B cell (primary cell): Measurements from ENCODE around the gene ZCCHC4. TPM values are rescaled to one million over a fixed set of nuclear protein-coding genes. Genes with fewer than 3 reads are reported as not detected.

ENCODE experiments used
- ATAC-seq: fragments of 200-7000 bp; cut with Tn5 transposase; one replicate; pipeline ENCODE4 v1.10.0; 2021; ENCODE audit warnings: low read depth, mild to moderate bottlenecking, moderate number of reproducible peaks, moderate library complexity
- CTCF ChIA-PET: fragments of 350-600 bp; sonication (Branson Sonifier 250); formaldehyde crosslinking; loops from one replicate; lab custom pipeline; 2021; ENCODE audit warnings: antibody characterized with exemption, inconsistent platforms; lab: Charles Lee
- POLR2A ChIA-PET: fragments of 350-600 bp; sonication (Branson Sonifier 250); formaldehyde crosslinking; loops from one replicate; lab custom pipeline; 2021; ENCODE audit warnings: antibody characterized with exemption; lab: Charles Lee
- DNase-seq: peaks from one replicate; pipeline ENCODE4 v3.0.0; 2013
- H2AFZ ChIP-seq: 2 replicates; pipeline ENCODE4 v1.6.1; 2012; ENCODE audit warnings: mild to moderate bottlenecking, low read depth, low read length; ENCODE audit not compliant: insufficient read depth, poor library complexity, severe bottlenecking
- H3K27ac ChIP-seq, 2 donors: 1 replicate in 1 of 2; 2 replicates in 1 of 2; pipeline ENCODE4 v1.5.1; 2012 to 2013; ENCODE audit warnings: low read length in 2 of 2, mild to moderate bottlenecking in 2 of 2, moderate library complexity in 1 of 2
- H3K27me3 ChIP-seq, 4 experiments: fragments of 200-600 bp in 1 of 4; sonication (generic) in 1 of 4; replicated peaks in 1 of 4; 1 replicate in 2 of 4; 2 replicates in 2 of 4; pipeline versions ENCODE4 v1.6.1 to v1.7.0; 2013 to 2016; ENCODE audit warnings: low read length in 3 of 4, mild to moderate bottlenecking in 2 of 4, mixed read lengths in 1 of 4, moderate library complexity in 1 of 4; ENCODE audit not compliant: insufficient read depth in 4 of 4, control insufficient read depth in 3 of 4; ENCODE audit errors: control extremely low read depth in 1 of 4
- H3K36me3 ChIP-seq, 2 experiments: replicated peaks in 1 of 2; 1 replicate in 1 of 2; 2 replicates in 1 of 2; pipeline versions ENCODE4 v1.6.1 to v1.7.1; 2013; ENCODE audit warnings: low read length in 1 of 2; ENCODE audit not compliant: insufficient read depth in 2 of 2, control insufficient read depth in 1 of 2; ENCODE audit errors: control extremely low read depth in 1 of 2, extremely low read depth in 1 of 2
- H3K4me1 ChIP-seq, 2 donors: fragments of 200-600 bp in 1 of 2; sonication (generic) in 1 of 2; 1 replicate in 1 of 2; 2 replicates in 1 of 2; pipeline versions ENCODE4 v1.5.1 to v1.6.1; 2013 to 2017; ENCODE audit warnings: low read length in 2 of 2; ENCODE audit not compliant: control insufficient read depth in 2 of 2, insufficient read depth in 2 of 2
- H3K4me2 ChIP-seq: replicated peaks from 2 replicates; pipeline ENCODE3; 2012; ENCODE audit warnings: mild to moderate bottlenecking, low read depth, low read length; ENCODE audit not compliant: poor library complexity, severe bottlenecking
- H3K4me3 ChIP-seq, 5 experiments: fragments of 200-600 bp in 1 of 5; sonication (generic) in 1 of 5; 1 replicate in 3 of 5; 2 replicates in 2 of 5; pipeline versions ENCODE4 v1.5.1 to v1.7.0; 2011 to 2016; ENCODE audit warnings: low read length in 4 of 5, mild to moderate bottlenecking in 4 of 5, low read depth in 2 of 5, control low read depth in 1 of 5, moderate library complexity in 1 of 5; ENCODE audit not compliant: insufficient read depth in 1 of 5; ENCODE audit errors: control extremely low read depth in 1 of 5, extremely low read depth in 1 of 5
- H3K79me2 ChIP-seq: fragments of 200-600 bp; sonication (generic); one replicate; pipeline ENCODE4 v1.6.0; 2016; ENCODE audit warnings: low read length; ENCODE audit not compliant: control insufficient read depth, insufficient read depth
- H3K9ac ChIP-seq: fragments of 200-600 bp; sonication (generic); 2 replicates; pipeline ENCODE4 v1.6.1; 2017; ENCODE audit warnings: mild to moderate bottlenecking, low read length, moderate library complexity
- H3K9me3 ChIP-seq, 3 donors: one replicate each; pipeline versions ENCODE4 v1.6.1 to v1.7.1; 2013; ENCODE audit warnings: low read length in 2 of 3; ENCODE audit not compliant: control insufficient read depth in 2 of 3, insufficient read depth in 1 of 3; ENCODE audit errors: control extremely low read depth in 1 of 3
- H4K20me1 ChIP-seq: 2 replicates; pipeline ENCODE4 v1.6.0; 2012; ENCODE audit warnings: mild to moderate bottlenecking, low read length; ENCODE audit not compliant: insufficient read depth, control insufficient read depth, poor library complexity, severe bottlenecking
- H3K27ac Mint-ChIP-seq: one replicate; pipeline ENCODE4 v1.8.0; 2021; ENCODE audit warnings: mixed read lengths
- H3K27me3 Mint-ChIP-seq: one replicate; pipeline ENCODE4 v1.8.0; 2021; ENCODE audit warnings: mixed read lengths
- H3K4me1 Mint-ChIP-seq: one replicate; pipeline ENCODE4 v1.8.0; 2021; ENCODE audit warnings: mixed read lengths
- H3K4me3 Mint-ChIP-seq: one replicate; pipeline ENCODE4 v1.8.0; 2021; ENCODE audit warnings: mixed read lengths
- H3K9me3 Mint-ChIP-seq: one replicate; pipeline ENCODE4 v1.8.0; 2022; ENCODE audit warnings: mixed read lengths; ENCODE audit not compliant: insufficient read depth
- EZH2 ChIP-seq: IDR thresholded peaks from 2 replicates; pipeline ENCODE4 v1.6.1; 2012; ENCODE audit warnings: borderline replicate concordance, low read depth, mild to moderate bottlenecking, moderate library complexity, low read length; ENCODE audit not compliant: insufficient read depth, poor library complexity, severe bottlenecking
- WGBS: methylation state at CpG from one replicate; pipeline ENCODE4 v1.1.5; 2013; ENCODE audit warnings: missing lambda C conversion rate; ENCODE audit not compliant: insufficient coverage; 5-methylcytosine and 5-hydroxymethylcytosine counted together
- intact Hi-C: fragments of 100-400 bp; cut with micrococcal nuclease; formaldehyde crosslinking; loops from one replicate; pipeline ENCODE4 v1.10.0; 2022
- polyA plus RNA-seq: library from polyadenylated mRNA; depleted of rRNA; stranded (reverse); fragments of >200 nt; gene quantifications from 2 replicates; pipeline ENCODE4 v1.2.3, GENCODE V29; 2012
- total RNA-seq, 2 donors: library from RNA; stranded (reverse); fragments of 120-200 nt in 1 of 2; gene quantifications; 1 replicate in 1 of 2; 2 replicates in 1 of 2; pipeline versions ENCODE4 v1.2.3 to v1.2.4, GENCODE V29; 2013 to 2022
- TF ChIP-seq, protein P1 (sequence below): fragments of 200-600 bp; IDR thresholded peaks from one replicate; pipeline ENCODE4 v1.8.0; 2022; ENCODE audit warnings: antibody characterized with exemption, mild to moderate bottlenecking

ZCCHC4 gene
- total and polyA plus RNA-seq, 2 donors (not counting 1 experiment from before 2014, with no cell fraction given), result 6.5 to 22.4 TPM

DNA sequence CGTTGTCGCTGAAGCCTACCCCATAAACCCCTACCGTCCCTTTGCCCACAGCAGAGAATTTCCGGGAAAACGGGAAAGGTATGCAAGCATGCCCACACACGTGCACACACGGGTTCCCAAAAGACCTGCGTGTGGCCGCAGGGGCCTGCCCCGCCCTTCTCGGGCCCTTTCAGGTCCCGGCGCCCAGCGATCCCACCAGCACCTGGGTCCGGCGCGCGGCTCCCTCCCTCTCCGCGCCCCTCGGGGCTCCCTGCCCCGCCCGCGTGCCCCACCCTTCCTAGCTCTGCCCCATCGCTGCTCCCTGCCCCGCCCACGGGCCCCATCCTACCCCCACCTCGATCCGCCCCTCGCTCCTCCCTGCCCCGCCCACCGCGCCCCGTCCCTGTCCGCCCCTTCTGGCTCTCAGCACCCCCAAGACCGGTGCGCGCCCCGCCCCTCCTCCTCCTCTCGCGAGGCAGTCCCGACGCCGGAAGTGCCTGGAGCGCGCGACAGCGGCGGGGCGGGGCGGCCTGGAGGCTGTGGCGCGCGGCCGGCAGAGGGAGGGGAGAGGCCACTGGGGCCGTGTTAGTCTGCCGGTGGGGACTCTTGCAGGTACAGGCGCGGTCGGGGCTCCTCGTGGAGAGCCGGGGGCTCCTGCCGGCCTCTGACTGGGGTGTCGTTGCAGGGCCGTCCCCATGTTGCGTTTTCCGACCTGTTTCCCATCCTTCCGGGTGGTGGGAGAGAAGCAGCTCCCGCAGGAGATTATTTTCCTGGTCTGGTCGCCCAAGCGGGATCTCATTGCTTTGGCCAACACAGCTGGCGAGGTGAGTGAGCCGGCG lies 64.4 kb downstream of the ZCCHC4 start, which contains the start of gene ANAPC4:
Gene ANAPC4, plus strand, starts transcription at position 510 of the 818 bp plus-strand sequence. Its CDS starts 165 bp downstream, at position 675.
- TF ChIP-seq EZH2, result no peak
- TF ChIP-seq, protein P1, sequence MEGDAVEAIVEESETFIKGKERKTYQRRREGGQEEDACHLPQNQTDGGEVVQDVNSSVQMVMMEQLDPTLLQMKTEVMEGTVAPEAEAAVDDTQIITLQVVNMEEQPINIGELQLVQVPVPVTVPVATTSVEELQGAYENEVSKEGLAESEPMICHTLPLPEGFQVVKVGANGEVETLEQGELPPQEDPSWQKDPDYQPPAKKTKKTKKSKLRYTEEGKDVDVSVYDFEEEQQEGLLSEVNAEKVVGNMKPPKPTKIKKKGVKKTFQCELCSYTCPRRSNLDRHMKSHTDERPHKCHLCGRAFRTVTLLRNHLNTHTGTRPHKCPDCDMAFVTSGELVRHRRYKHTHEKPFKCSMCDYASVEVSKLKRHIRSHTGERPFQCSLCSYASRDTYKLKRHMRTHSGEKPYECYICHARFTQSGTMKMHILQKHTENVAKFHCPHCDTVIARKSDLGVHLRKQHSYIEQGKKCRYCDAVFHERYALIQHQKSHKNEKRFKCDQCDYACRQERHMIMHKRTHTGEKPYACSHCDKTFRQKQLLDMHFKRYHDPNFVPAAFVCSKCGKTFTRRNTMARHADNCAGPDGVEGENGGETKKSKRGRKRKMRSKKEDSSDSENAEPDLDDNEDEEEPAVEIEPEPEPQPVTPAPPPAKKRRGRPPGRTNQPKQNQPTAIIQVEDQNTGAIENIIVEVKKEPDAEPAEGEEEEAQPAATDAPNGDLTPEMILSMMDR, result peak; percentile 9
- no peak within 1 kb of the TSS for H3K4me3 Mint-ChIP-seq
- Histone ChIP-seq H3K4me3 (peak within 1 kb of the TSS; percentile 76 to 92 (median 86)), H3K79me2 (peaks cover 18% of the 10 kb centered on the region), H3K27me3 (no peaks in the 10 kb centered on the region), H4K20me1 (no peaks in the 10 kb centered on the region), H3K9ac (peak within 1 kb of the TSS; percentile 83), H2AFZ (peak within 1 kb of the TSS; percentile 87), H3K4me2 (peak within 1 kb of the TSS; percentile 88), H3K4me1 (peaks cover 15 to 23% of the 10 kb centered on the region in 2 donors), H3K27ac (peak within 1 kb of the TSS; percentile 28 to 64), H3K36me3 (peaks cover 0 to 3% of the 10 kb centered on the region in 2 experiments), H3K9me3 (no peaks in the 10 kb centered on the region)
- DNase-seq (peak; percentile 96), ATAC-seq (peak; percentile 96)
- WGBS, result 1% methylated on average over 66 of the region's 74 CpGs
- H3K4me1 Mint-ChIP-seq, result peaks cover 9% of the 10 kb centered on the region
- CTCF ChIA-PET, result interaction anchor here (1.9 to 2.4 kb wide), 3 partner anchors 10 to 142 kb away, joined by 7 to 14 read pairs (median 13); partner anchors contain the start of genes PI4K2B and ZCCHC4
- POLR2A ChIA-PET, result interaction anchor here (1.2 kb wide), 2 partner anchors 65 to 217 kb away, joined by 3 to 4 read pairs; partner anchors contain the start of genes SEPSECS and ZCCHC4
- no peaks in the 10 kb centered on the region for H3K27me3 Mint-ChIP-seq
- H3K9me3 Mint-ChIP-seq, result no peaks in the 10 kb centered on the region
- H3K27ac Mint-ChIP-seq, result peak within 1 kb of the TSS; percentile 82
- intact Hi-C loops, result loop anchor here (1.0 to 2.0 kb wide), 5 partner anchors 65 to 944 kb away; partner anchors contain the start of genes PI4K2B, RBPJ, SEPSECS and SMIM20
